Fibroblast of skin of left quadriceps (primary cell): ENCODE results near the gene STAT6.

Source experiments
- DNase-seq, 2 experiments: peaks; one replicate each; pipeline ENCODE4 v3.0.0-alpha.2; 2013; ENCODE audit warnings: low read depth in 2 of 2

Gene STAT6

GRCh38 chr12:57048423-57049118 is 62.6 kb downstream of the STAT6 start:
- DNase-seq = no peak

DNA sequence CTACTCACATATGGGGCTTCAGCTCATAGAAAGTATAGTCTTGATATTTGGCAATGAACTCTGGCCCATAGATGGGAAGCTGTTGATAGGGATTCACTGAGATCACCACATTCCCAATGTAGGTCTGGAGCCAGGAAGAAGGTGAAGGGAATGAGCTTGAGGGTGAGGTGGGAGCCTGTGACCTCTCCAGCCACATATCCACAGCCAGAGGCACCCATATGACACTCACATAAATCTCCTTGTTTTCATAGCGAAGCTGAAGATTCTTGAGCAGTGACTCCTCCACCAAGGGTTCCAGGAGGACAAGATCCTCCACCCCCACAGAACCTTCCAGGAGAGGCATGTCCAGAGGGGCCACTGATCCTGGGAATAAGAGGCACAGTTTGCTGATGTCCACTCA is 63.2 kb downstream of the STAT6 start:
- no peak for DNase-seq

DNA sequence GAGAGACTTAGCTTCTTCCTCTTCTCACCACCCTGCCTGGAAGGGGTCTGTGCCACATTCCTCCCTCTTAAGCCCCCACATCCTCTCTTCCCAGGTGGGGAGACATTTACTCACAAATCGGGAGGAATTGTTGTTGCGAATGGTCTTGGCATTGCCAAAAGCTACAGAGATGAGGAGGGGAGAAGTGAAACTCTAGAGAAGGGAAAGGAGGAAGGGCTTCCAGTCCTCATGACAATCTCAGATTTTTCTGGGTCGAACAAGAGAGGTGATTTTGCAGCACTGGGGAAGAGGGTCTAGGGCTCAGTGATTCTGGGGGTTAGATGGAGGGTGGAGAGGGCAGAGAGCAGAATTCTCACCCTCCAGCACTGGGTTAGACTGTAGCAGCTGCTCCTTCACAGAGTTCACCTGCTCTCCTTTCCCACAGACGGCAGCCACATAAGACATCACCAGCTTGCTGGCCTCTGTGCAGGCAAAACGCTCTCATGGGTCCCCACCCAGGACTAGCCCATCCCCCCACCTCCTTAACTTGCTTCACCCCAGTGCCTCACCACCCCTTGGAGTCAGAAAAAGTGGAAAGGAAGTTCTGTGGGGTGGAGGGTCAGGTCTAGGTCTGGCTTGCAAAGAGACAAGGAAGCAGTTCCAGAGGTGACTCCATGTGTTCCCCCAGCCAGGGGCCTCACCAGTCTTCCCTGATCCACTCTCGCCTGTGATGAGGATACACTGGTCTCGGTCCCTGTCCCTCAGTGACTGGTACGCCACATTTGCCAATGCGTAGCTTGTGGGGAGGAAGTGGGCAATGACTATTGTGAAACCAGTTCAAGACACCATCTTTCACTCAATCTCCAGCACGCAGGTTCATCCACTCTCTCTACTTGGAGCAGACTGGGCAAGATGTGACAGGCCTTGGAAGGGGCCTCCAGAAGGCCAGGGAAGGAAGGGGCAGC is 63.9 kb downstream of the STAT6 start:
- no peak for DNase-seq

- DNase-seq = no peak
These were observed 64.9 kb downstream of the STAT6 start for GRCh38 chr12:57046086-57046791.
